NCI-H774 (cell line): ENCODE data around the gene AP3M1.

Experiments
- DNase-seq: peaks from one replicate; lab custom pipeline; 2025; lab: John Stamatoyannopoulos, UW

AP3M1 gene

DNA sequence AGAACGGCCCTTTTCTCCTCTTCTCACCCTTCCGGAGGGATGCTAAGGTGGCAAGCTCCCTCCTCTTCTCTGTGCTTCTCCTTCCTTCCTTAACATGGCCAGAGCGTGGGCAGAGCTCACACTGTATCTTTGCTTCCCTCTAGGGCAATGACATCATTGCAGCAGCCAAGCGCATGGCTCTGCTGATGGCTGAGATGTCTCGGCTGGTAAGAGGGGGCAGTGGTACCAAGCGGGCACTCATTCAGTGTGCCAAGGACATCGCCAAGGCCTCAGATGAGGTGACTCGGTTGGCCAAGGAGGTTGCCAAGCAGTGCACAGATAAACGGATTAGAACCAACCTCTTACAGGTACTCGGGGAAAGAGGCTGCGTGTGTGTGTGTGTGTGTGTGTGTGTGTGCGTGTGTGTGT, 36.6 kb downstream of the AP3M1 start:
- no peak for DNase-seq

DNA sequence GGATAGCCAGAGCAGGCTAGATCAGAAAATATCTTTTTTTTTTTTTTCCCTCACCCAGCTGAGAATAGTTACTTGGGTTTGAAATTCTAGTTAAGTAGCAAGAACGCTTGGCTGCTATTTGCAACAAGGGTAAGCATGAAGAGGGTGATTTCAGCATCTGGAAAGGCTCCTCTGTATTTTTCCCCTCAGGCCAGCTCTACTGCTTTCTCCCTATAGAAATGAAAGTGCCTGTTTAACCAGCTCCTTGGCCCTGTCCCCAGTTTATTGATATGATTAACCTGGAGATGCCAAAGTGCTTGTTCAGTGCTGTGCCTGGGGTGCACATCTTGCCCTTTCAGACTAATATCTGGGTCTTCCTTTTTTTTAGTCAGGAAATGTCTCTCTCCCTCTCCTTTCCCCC, 37.1 kb downstream of the AP3M1 start:
- no peak for DNase-seq

DNA sequence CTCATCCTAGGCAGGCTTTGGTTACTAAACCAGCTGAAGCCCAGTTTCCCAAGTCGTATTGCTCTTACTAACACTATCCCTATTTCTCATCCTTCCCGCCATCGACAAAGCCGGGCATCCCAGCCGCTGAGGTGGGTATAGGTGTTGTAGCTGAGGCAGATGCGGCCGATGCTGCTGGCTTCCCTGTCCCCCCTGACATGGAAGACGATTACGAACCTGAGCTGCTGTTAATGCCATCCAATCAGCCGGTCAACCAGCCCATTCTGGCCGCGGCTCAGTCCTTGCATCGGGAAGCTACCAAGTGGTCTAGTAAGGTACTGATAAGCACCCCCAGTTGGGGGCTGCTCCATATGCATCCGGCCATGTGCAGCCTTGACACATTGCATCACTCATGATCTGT, 38.8 kb downstream of the AP3M1 start:
- DNase-seq: no peak

DNA sequence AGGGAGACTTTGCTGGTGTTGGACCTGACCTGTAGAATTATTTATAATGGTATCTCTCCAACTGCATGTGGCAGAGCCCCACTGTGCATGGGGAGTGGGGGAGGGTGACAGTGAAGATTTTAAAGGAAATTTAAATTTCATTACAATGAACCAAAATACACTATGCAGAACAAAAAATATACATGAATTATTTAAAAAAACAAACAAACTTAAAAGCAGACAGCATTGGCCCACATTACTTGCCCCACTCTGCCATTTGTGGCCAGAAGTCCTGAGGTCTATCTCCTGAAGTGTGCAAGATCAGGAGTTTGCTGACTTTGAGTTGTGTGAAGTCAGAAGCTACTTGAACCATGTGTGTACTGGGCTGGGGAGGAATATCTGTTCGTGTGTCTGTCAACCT, 40.5 kb downstream of the AP3M1 start:
- no peak for DNase-seq

DNA sequence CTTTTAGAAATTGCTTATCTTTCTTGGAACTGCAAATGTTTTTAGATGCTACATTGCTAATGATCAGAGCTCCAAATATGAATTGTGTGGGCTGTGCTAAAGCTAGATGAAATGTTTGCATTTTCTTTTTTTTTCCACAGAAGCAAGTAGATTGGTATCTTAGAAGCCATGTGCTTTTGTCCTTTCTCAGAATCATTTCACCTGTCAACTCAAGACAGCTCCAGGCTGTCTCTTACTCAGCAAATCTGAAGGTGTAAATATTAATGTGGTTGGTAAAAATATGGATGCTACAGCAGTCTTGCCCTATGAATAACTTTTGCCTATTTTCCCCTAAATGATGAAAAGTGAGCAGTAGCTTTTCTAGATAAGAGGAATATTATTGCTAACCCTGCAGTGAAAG, 41.2 kb downstream of the AP3M1 start:
- DNase-seq: no peak

DNA sequence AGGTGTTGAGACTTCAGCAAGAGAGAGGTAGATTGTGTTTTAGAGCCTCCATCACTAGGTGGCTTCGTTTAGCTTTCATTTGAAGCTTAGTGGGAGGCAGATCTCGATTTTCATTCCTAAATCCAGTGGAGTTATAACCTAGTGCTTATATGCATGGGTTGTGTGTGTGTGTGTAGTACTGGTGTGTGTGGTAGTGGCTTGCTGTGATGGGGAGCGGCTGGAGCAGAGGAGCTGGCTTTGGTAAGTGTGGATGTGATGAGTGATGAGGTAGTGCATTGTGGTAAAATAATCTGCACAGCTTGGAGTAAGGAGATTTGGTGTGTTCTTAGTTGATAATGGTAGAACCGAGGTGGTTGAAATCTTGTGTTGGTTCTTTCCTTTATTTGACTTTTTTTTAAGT, 43.2 kb downstream of the AP3M1 start:
- no peak for DNase-seq

DNA sequence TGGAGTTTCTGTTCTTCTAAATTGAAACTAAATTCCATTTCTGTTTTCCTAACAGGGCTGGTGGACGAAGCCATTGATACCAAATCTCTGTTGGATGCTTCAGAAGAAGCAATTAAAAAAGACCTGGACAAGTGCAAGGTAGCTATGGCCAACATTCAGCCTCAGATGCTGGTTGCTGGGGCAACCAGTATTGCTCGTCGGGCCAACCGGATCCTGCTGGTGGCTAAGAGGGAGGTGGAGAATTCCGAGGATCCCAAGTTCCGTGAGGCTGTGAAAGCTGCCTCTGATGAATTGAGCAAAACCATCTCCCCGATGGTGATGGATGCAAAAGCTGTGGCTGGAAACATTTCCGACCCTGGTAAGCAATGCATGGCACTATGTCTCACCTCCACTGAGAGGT, 45.6 kb downstream of the AP3M1 start:
- DNase-seq: no peak

DNA sequence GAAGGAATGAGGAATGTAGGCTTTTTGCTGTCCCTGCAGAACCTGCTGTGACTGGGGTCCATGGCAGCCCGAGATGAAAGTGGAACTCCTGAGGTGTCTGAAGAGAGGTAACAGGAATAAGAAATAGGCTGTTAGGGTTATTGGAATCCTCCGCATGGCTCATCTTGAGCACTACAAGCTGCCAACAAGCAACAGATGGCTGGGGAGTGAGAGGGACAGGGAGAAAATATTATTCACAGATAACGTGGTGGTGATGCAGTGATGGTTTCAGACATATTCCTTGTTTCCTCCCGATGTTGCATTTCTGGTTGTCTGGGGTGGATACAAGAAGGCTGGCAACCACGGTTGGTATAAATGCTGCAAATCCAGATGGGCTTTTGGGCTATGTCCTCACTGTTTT, 46.1 kb downstream of the AP3M1 start:
- DNase-seq: no peak

DNA sequence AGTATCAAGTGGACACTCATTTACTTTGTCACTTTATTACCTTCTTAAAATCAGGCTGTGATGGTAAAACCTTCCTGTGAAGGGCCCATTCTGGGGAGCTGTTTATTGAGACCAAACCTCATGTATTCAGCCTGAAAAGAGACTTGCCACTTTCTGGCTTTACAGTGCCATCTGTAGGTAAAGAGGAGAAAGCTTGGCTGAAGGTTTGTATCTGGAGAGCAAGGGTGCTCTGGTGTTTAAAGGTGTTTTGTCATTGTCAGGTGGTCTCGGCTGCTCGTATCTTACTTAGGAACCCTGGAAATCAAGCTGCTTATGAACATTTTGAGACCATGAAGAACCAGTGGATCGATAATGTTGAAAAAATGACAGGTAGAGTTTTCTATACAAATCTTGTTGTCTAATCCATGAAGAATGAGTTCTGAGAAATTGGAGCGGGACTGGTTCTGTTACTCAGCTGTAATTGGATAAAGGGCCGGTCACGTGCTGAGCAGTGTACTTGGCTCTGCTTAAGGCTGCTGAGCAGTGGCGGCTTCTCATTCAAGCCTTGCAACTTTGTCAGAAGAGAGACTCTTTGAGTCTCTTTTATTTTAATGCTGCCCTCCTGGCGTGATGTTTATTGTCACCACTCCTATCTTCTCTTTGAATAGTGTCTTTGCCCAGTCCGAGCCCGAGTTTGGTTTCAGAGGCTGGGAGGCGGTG, 46.9 kb downstream of the AP3M1 start:
- no peak for DNase-seq

DNA sequence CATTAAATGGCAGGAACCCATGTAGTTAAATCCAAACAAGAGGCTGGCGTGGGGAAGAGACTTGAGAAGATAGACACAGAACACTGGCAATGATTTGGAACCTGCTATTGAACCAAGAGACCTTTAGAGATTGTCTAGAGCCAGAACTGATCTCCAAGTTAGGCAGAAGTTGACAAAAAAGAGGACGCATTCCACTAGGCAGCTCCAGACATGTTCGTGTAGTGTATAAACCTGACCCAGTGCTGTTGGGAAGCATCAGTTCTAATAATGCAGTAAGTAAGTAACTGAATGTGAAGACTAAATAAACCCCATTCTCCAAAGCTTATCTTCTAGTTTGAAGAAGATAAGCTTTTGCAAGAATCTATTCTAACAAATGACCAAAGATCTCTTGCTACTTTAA, 50.8 kb downstream of the AP3M1 start:
- no peak for DNase-seq

DNA sequence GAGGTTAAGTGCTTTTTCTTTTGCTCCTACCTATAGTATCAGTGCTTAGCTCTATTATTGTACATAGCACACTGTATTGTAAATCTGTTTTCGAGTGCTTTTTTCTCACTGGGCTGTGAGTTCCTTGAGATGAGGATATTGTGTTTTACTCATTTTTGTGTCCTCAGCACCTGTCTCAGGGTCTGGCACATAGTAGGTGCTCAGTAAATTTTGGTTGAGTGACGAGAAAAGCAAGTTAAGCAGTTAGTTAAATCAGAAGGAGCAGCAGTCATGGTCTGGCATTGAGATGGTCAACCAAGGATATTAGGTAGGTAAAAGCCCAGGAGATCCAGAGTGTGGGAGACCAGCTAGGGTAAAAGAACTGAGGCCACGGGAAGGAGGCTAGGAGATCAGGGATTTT, 51.2 kb downstream of the AP3M1 start:
- DNase-seq: no peak

DNA sequence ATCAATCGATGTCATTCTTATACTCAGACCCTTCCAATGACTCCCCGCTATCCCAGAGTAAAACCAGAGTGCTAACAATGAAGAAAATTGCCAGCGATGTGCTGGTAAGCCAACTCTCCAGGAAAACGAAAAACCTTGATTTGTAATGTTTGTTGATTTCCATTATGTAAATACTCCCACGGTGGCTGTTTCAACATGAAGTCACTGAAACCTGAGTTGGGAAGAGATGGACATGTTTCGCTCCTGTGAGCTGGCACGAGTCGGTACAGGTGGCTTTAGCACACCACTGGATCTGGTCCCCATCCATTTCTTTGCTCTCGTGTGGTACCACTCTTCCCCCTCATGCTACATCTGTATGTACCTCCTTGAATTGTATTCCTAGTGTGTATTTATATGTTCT, 52.9 kb downstream of the AP3M1 start:
- peak; percentile 5 for DNase-seq

DNA sequence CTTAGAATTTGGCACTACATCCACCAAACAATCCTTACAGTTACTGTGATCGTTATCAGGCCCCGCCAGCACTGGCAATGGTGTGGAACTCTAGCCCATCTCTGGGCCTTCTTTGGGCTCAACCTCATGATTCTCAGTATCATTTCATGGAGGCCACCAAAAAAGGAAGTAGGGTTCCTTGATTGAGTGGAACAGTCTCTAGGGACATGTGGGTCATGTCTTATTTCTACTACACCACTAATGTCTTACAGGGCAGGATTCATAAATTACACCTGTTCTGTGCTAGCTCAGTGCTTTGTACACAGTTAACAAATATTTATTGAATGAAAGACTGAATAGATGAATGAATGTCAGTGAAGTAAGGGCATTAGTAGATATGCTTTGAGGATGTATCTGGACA, 53.9 kb downstream of the AP3M1 start:
- DNase-seq: no peak

DNA sequence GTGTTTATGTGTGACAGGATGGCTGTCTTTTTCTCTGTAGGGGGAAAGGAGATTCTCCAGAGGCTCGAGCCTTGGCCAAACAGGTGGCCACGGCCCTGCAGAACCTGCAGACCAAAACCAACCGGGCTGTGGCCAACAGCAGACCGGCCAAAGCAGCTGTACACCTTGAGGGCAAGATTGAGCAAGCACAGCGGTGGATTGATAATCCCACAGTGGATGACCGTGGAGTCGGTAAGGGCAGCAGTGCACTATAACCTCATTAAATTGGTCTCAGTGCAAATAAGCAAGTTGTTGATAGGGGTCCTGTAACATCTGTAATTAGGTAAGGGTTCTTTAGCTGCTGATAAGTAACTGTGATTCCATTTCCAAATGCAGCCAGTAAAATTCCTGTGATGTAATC, 56.4 kb downstream of the AP3M1 start:
- no peak for DNase-seq

DNA sequence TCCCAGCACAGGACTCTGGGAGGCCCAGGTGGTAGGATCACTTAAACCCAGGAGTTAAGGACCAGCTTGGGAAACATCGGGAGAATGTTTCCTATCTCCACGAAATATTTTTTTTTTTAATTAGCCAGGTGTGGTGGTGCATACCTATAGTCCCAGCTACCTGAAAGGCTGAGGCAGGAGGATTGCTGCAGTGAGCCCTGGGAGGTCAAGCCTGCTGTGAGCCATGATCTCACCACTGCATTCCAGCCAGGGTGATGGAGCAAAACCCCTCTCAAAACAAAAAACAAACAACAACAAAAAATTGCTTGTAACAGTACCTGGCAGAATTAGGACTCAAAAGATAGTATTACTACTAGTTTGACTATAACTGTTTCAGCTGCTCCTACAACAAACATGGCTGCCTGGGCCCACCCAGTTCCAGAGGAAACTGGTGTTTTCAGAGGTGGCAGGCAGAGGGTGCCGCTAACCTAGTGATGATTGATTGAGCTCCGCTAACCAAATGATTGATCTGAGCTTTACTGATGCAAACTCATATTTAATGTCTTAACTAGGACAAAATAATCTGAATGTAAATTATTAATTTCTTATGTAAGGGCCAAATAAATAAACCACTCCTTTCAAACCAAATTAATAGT, 57.0 kb downstream of the AP3M1 start:
- no peak for DNase-seq

DNA sequence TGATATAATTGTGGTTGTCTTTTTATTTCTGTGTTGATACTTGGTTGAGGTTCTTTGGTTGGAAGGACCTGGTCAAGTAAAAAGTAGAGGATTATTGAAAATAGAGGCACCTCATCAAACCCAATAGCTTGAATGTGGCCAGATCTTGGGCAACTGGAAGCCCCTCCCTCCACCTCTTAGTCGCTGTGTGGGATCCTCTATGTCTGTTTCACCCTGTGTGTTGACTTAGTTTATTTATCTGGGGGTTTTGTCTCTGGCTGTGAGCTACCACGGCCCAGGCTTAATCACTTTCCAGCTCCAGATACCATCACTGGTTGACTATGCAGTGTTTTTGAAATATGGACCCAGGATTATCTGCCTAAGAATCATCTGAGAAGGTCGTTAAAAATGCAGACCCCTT, 58.3 kb downstream of the AP3M1 start:
- DNase-seq: no peak

DNA sequence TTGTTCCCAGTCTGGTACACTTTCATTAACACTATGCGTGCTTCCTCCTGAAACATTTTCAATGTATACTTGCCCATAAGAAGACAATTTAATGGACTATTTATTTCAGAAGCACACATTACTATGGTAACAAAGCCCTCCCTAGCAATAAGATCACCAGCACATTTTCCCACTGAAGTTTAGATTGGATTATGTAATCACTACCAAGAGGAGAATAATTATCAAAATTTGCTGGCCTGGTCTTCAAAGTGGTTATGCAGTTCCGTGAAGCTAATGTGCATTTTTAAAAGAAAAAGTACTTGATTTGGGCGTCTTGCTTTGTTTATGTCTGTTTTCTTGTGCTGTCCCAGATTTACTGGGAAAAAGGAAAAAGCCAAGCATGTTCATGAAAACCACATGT, 61.9 kb downstream of the AP3M1 start:
- no peak for DNase-seq

DNA sequence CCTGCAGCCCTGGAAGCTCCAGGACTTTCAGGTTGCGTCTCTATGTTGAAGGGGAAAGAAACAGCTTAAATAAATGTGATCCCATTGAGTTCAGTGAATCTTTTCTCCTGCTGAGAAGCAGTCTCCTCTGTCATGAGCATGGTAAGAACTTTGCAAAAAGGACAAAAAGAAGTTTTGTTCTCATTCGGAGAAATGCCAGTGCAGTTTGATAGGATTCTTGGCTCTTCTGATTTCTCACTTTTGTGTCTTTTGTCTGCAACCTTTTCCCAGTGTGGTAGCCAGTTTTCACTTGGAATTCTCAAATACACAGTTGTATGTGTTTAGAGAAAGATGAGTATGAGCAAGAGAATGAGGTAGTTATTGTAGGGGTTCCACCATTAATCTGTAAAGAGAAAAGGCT, 64.3 kb downstream of the AP3M1 start:
- no peak for DNase-seq

DNA sequence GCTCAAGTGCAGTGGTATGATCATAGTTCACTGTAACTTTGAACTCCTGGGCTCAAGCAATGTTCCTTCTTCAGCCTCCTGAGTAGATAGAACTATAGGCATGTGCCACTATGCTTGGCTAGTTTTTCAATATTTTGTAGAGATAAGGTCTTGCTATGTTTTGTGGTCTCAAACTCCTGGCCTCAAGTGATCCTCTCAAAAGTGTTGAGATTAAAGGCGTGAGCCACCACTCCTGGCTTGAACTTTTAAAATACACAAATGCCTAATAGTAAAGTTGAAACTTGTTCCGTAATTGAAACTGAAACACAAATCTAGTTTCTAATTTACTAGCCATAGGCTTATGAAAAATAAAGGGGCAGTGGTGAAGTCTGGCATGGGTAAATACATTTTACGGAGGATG, 65.7 kb downstream of the AP3M1 start:
- no peak for DNase-seq

DNA sequence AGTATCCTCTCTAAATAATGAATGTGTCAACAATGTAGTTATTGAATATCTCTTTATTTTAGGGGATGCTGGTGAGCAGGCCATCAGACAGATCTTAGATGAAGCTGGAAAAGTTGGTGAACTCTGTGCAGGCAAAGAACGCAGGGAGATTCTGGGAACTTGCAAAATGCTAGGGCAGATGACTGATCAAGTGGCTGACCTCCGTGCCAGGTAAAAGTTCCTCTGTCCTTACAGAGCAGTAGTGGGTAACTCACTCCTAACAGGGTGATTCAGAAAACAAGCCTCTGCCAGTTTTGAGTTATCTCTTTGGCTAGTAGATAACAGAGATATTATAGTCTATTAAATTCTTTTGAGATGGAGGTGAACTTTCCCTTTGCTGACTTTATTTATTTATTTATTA, 67.3 kb downstream of the AP3M1 start:
- DNase-seq: no peak

DNA sequence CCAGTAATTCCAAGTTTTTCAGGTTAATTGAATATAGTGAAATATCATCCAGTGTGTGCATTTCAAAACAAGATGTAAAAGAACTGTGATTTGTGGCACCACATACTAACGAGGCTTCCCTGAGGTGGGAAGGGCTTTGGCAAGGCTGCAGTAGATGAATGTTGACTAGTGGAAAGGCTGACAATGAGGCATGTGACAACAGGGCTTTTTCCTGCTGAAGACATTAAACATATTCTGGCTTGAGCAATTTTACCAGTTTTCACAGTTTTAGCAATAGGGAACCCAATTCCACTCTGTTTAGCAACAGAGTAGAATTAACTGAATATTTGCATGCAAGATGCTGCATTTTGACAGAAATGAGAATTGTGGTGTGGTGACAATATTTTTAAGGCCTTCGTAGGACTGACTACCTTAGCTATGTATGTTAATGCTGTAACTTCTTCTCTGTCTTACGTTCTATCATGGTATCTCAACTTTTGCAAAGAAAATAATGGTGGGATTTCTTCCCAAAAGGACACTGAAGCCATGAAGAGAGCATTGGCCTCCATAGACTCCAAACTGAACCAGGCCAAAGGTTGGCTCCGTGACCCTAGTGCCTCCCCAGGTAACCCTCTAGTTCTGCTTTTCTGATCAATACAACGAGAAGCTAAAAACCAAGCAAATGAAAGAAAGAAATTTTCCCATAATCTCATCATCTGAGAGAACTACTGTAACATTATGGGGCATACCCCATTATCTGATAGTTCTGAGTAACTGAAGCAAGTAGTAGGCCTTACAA, 68.5 kb downstream of the AP3M1 start:
- no peak for DNase-seq

DNA sequence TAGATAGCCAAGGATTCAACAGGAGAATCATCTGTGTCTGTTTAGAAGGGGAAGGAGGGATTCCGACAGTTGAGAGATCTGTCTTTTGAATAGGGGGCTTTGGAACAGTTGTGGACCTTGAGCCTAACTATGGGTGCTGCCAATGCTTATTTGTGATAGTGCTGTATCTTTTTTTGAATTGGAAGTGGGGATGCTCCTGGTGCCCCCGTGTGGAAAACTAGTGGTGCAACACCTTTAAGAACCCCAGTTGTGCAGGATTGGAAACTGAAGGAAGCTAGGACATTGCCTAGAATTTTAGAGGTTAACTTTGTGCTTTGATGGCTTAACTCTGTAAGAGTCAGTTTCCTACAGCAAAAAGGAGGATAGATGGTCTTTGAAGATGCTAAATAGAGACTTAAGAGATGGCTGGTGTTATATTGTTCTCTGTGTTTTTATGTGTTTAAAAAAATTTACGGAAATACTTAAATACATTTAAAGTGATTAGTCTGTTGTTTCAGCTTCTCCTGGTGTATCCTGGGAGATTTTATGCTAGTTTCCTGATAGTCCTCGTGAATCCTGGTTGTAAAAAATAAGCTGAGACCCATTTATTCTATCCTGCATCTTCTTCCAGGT, 69.3 kb downstream of the AP3M1 start:
- DNase-seq: peak; percentile 8
